Neural progenitor cell (in vitro differentiated cells): Measurements from ENCODE around the gene SLC2A11. TPM values are rescaled to one million over a fixed set of nuclear protein-coding genes. Genes with fewer than 3 reads are reported as not detected.

ENCODE experiments used
- DNase-seq: peaks from one replicate; pipeline ENCODE4 v3.0.0-alpha.2; 2016; ENCODE audit warnings: low spot score
- H2AFZ ChIP-seq: fragments of 200-600 bp; sonication (generic); replicated peaks from 2 replicates; pipeline ENCODE4 v1.6.1; 2016; ENCODE audit warnings: antibody characterized with exemption
- H3F3A ChIP-seq: fragments of 200-600 bp; sonication (generic); 2 replicates; pipeline ENCODE4 v1.6.1; 2016; ENCODE audit warnings: antibody characterized with exemption, low read depth
- H3K27ac ChIP-seq: fragments of 200-600 bp; sonication (generic); 2 replicates; pipeline ENCODE4 v1.5.1; 2016; ENCODE audit warnings: mild to moderate bottlenecking
- H3K27me3 ChIP-seq: fragments of 200-600 bp; sonication (generic); 2 replicates; pipeline ENCODE4 v1.6.1; 2016; ENCODE audit warnings: mild to moderate bottlenecking, moderate library complexity
- H3K36me3 ChIP-seq: fragments of 200-600 bp; sonication (generic); 2 replicates; pipeline ENCODE4 v1.5.1; 2016
- H3K4me1 ChIP-seq: fragments of 200-600 bp; sonication (generic); 2 replicates; pipeline ENCODE4 v1.6.1; 2016; ENCODE audit warnings: mixed run types
- H3K4me2 ChIP-seq: fragments of 200-600 bp; sonication (generic); 2 replicates; pipeline ENCODE4 v1.6.1; 2016
- H3K4me3 ChIP-seq: fragments of 200-600 bp; sonication (generic); 2 replicates; pipeline ENCODE4 v1.5.1; 2016
- H3K79me2 ChIP-seq: fragments of 200-600 bp; sonication (generic); 2 replicates; pipeline ENCODE4 v1.6.1; 2016; ENCODE audit warnings: low read depth
- H3K9ac ChIP-seq: fragments of 200-600 bp; sonication (generic); 2 replicates; pipeline ENCODE4 v1.6.1; 2016
- H3K9me3 ChIP-seq: fragments of 200-600 bp; sonication (generic); 2 replicates; pipeline ENCODE4 v1.5.1; 2016; ENCODE audit warnings: low read depth
- H4K20me1 ChIP-seq: fragments of 200-600 bp; sonication (generic); 2 replicates; pipeline ENCODE4 v1.6.1; 2016; ENCODE audit warnings: low read depth
- H3K27ac Mint-ChIP-seq: 3 replicates; pipeline ENCODE4 v1.8.0; 2021; ENCODE audit warnings: mixed read lengths
- H3K27me3 Mint-ChIP-seq: 2 replicates; pipeline ENCODE4 v1.8.0; 2022; ENCODE audit warnings: low read depth, mild to moderate bottlenecking, inconsistent platforms, moderate library complexity, mixed read lengths; ENCODE audit not compliant: insufficient read depth
- H3K36me3 Mint-ChIP-seq: 3 replicates; pipeline ENCODE4 v1.8.0; 2021; ENCODE audit warnings: mixed read lengths
- H3K4me1 Mint-ChIP-seq: 3 replicates; pipeline ENCODE4 v1.8.0; 2021; ENCODE audit warnings: mixed read lengths
- H3K4me3 Mint-ChIP-seq: 3 replicates; pipeline ENCODE4 v1.8.0; 2021; ENCODE audit warnings: mild to moderate bottlenecking, moderate library complexity, mixed read lengths
- H3K9me3 Mint-ChIP-seq: 3 replicates; pipeline ENCODE4 v1.8.0; 2020; ENCODE audit warnings: mixed read lengths
- EZH2 ChIP-seq: fragments of 200-600 bp; sonication (generic); IDR thresholded peaks from 2 replicates; pipeline ENCODE4 v1.6.1; 2017; ENCODE audit warnings: antibody characterized with exemption, mild to moderate bottlenecking, moderate library complexity
- EZH2phosphoT487 ChIP-seq: fragments of 200-600 bp; sonication (generic); IDR thresholded peaks from 2 replicates; pipeline ENCODE4 v1.6.1; 2017; ENCODE audit warnings: antibody characterized with exemption
- total RNA-seq: library from RNA; depleted of rRNA; stranded (reverse); fragments of >200 nt; gene quantifications from 2 replicates; pipeline ENCODE4 v1.2.3, GENCODE V29; 2015; ENCODE audit warnings: low replicate concordance
- TF ChIP-seq, protein P1 (sequence below): fragments of 200-600 bp; sonication (generic); IDR thresholded peaks from 2 replicates; pipeline ENCODE4 v1.5.1; 2017; ENCODE audit warnings: antibody characterized with exemption, mild to moderate bottlenecking

Gene SLC2A11
- total RNA-seq, 1 donor from 2014 or later, result 3.8 TPM

DNA sequence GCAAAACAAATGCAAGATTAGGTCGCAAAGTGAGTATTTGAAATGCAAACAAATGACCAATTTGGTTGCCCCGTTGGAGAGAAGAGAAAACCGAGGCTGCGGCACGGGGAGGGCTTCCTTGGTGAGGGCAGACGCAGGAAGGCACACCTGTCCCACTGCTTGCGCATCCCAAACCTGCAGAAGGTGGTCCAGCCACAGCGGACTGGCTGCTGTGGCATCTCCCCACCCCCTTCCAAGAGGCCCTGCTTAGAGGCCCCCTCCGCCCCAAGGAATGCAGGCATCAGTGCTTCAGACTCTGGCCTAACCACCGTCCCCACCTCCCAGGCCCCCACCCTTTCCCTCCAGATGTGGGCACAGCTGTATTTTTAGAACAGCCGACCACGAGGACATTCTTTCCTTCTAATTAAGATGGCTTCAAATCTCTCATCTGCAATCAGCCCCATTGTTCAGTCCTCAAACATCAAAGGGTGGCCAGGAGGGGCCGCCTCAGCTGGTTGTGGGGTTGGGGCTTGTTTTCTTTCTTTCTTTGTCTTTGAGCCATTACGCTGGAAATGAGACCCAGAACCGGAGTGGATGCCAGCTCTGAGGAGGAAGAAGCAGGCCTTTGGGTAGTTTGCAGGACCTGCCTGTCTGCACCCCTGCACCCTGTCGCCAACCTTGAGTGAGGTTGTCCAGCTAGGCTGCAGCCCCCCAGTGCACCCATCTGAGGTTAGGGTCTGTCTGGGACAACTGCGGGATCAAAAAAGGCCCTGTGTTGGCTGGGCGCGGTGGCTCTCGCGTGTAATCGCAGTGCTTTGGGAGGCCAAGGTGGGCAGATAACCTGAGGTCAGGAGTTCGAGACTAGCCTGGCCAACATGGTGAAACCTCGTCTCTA lies 9.4 kb upstream of the SLC2A11 start:
- peaks cover 19% of the 10 kb centered on the region for H3K4me1 ChIP-seq
- Mint-ChIP-seq H3K4me1 (peaks cover 31% of the 10 kb centered on the region), H3K4me3 (peak overlapping the region; percentile 21), H3K27me3 (peaks cover 4% of the 10 kb centered on the region), H3K27ac (no peak overlapping the region), H3K36me3 (no peaks in the 10 kb centered on the region), H3K9me3 (no peaks in the 10 kb centered on the region)
- H3K9me3 ChIP-seq, result no peaks in the 10 kb centered on the region
- H3K9ac ChIP-seq, result no peak overlapping the region
- H3K27ac ChIP-seq, result no peak overlapping the region
- no peak overlapping the region for H2AFZ ChIP-seq
- peak; percentile 73 for DNase-seq
- H3K27me3 ChIP-seq, result peaks cover 28% of the 10 kb centered on the region
- H4K20me1 ChIP-seq, result no peaks in the 10 kb centered on the region
- H3K4me3 ChIP-seq, result no peak overlapping the region
- no peaks in the 10 kb centered on the region for H3K36me3 ChIP-seq
- no peaks in the 10 kb centered on the region for H3K79me2 ChIP-seq
- H3F3A ChIP-seq, result peaks cover 21% of the 10 kb centered on the region
- H3K4me2 ChIP-seq, result peak overlapping the region; percentile 64
- TF ChIP-seq, protein P1, sequence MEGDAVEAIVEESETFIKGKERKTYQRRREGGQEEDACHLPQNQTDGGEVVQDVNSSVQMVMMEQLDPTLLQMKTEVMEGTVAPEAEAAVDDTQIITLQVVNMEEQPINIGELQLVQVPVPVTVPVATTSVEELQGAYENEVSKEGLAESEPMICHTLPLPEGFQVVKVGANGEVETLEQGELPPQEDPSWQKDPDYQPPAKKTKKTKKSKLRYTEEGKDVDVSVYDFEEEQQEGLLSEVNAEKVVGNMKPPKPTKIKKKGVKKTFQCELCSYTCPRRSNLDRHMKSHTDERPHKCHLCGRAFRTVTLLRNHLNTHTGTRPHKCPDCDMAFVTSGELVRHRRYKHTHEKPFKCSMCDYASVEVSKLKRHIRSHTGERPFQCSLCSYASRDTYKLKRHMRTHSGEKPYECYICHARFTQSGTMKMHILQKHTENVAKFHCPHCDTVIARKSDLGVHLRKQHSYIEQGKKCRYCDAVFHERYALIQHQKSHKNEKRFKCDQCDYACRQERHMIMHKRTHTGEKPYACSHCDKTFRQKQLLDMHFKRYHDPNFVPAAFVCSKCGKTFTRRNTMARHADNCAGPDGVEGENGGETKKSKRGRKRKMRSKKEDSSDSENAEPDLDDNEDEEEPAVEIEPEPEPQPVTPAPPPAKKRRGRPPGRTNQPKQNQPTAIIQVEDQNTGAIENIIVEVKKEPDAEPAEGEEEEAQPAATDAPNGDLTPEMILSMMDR, result no peak
- no peak for TF ChIP-seq EZH2phosphoT487
- no peak for TF ChIP-seq EZH2

GRCh38 chr22:23849009-23850006 lies 8.4 kb upstream of the SLC2A11 start:
- Histone ChIP-seq H3K27ac (no peak overlapping the region), H3F3A (peaks cover 21% of the 10 kb centered on the region), H3K36me3 (no peaks in the 10 kb centered on the region), H2AFZ (peak overlapping the region; percentile 81), H3K27me3 (peaks cover 31% of the 10 kb centered on the region), H4K20me1 (no peaks in the 10 kb centered on the region), H3K9me3 (no peaks in the 10 kb centered on the region), H3K4me3 (no peak overlapping the region), H3K4me2 (peak overlapping the region; percentile 60), H3K4me1 (peaks cover 19% of the 10 kb centered on the region), H3K9ac (no peak overlapping the region), H3K79me2 (no peaks in the 10 kb centered on the region)
- TF ChIP-seq, protein P1, result peak; percentile 96
- TF ChIP-seq EZH2phosphoT487, result no peak
- TF ChIP-seq EZH2, result peak; percentile 38
- Mint-ChIP-seq H3K4me1 (peaks cover 31% of the 10 kb centered on the region), H3K9me3 (no peaks in the 10 kb centered on the region), H3K27me3 (peaks cover 4% of the 10 kb centered on the region), H3K36me3 (no peaks in the 10 kb centered on the region), H3K27ac (no peak overlapping the region), H3K4me3 (no peak overlapping the region)
- DNase-seq, result peak; percentile 93

DNA sequence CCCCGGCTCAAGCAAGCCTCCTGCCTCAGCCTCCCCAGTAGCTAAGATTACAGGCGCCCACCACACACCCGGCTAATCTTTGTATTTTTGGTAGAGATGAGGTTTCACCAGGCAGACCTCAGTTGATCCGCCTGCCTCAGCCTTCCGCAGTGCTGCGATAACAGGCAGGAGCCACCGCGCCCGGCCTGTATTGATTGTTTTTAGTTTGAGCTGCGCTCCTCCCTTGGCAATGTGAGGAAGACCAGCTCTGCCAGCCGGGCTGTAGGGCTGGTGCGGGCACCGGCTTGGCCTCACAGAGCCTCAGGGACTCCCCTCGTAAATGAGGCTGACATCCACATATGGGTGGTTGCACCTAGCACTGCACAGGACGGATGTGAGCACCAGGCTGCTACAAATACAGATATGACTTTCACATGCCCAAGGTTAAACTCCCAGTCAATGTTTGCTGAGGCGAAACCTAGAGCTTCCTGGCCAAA lies 7.5 kb upstream of the SLC2A11 start:
- H2AFZ ChIP-seq, result no peak overlapping the region
- H4K20me1 ChIP-seq, result no peaks in the 10 kb centered on the region
- H3K36me3 ChIP-seq, result no peaks in the 10 kb centered on the region
- Mint-ChIP-seq H3K36me3 (no peaks in the 10 kb centered on the region), H3K4me1 (peaks cover 31% of the 10 kb centered on the region), H3K9me3 (no peaks in the 10 kb centered on the region), H3K4me3 (no peak overlapping the region), H3K27ac (no peak overlapping the region), H3K27me3 (peaks cover 4% of the 10 kb centered on the region)
- no peak overlapping the region for H3K4me2 ChIP-seq
- TF ChIP-seq, protein P1, result no peak
- TF ChIP-seq EZH2 (no peak), EZH2phosphoT487 (no peak)
- H3K9ac ChIP-seq, result no peak overlapping the region
- H3K4me3 ChIP-seq, result no peak overlapping the region
- DNase-seq, result no peak
- peaks cover 21% of the 10 kb centered on the region for H3F3A ChIP-seq
- H3K9me3 ChIP-seq, result no peaks in the 10 kb centered on the region
- H3K79me2 ChIP-seq, result no peaks in the 10 kb centered on the region
- peaks cover 31% of the 10 kb centered on the region for H3K27me3 ChIP-seq
- H3K4me1 ChIP-seq, result peaks cover 19% of the 10 kb centered on the region
- H3K27ac ChIP-seq, result no peak overlapping the region
